H54 (cell line): ENCODE results near the gene PKIG.
A peak's percentile ranks its signal among the peaks of the same experiment; 100 is the strongest.

Experiments used
- DNase-seq: peaks from one replicate; pipeline ENCODE4 v3.0.0; 2011; ENCODE audit warnings: low spot score, mixed read lengths; ENCODE audit not compliant: insufficient read length
- FAIRE-seq: peaks from 3 replicates; lab custom pipeline; 2011; peaks lifted over from hg19 to GRCh38; lab: Jason Lieb, UNC
- POLR2A ChIP-seq: IDR thresholded peaks from 2 replicates; pipeline ENCODE4 v1.6.1; 2011; ENCODE audit warnings: low read depth, mild to moderate bottlenecking, low read length

PKIG gene

DNA sequence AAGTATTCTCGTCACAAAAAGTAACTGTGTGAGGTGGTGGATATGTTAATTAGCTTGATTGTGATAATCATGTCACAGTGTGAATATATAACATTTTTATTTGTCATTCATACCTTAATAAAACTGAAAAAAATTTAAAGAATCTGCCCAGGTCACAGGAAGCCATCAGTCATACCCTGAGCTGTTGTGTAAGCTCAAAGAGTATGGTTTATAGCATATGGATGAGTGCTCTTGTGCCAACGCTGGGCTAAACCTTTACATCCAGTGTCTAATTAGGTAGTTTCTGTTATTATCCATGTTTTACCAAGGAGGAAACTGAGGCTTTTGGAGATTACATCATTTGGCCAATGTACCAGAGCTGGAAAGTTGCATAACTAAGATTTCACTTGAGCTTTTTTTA, 11.4 kb downstream of the PKIG start:
- DNase-seq: no peak
- TF ChIP-seq POLR2A: no peak
- no peak for FAIRE-seq

DNA sequence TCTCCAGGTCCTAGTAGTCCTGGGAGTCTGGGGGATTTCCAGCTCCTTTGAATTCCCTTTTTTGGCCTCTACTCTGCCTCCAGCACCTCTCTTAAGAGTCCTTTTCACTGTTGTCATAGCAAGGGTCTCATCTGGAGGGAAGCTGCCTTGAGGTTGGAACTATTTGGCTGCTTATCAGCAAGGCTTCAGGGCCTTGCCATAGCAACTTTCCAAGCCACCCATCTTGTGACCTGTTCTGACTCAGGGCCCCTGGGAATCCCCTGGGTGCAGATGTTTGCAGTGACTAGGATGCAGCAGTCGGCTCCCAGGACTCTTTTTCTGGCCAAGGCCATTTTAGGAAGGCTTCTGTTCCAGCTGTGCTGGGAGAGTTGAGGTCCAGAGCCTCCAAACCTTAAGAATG, 12.4 kb downstream of the PKIG start:
- FAIRE-seq: no peak
- no peak for TF ChIP-seq POLR2A
- peak; percentile 51 for DNase-seq

DNA sequence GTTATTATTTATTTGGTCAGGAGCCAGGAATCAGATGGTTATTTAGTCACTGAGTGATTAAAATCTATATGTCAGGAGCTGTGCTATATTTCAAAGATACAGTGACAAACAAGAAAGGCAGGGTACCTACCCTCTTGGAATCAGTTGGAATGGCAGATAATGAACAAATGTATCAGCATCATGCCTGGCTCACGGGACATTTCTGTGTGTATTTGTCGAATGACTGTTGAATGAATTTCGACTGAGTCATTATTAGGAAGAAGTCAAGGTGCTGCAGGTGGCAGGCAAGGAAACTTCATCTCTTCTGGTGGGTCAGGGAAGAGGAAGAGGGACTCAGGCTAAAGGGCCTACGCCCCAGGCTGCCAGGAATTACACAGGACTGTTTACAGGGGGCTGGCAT, 13.6 kb downstream of the PKIG start:
- no peak for TF ChIP-seq POLR2A
- no peak for FAIRE-seq
- no peak for DNase-seq

DNA sequence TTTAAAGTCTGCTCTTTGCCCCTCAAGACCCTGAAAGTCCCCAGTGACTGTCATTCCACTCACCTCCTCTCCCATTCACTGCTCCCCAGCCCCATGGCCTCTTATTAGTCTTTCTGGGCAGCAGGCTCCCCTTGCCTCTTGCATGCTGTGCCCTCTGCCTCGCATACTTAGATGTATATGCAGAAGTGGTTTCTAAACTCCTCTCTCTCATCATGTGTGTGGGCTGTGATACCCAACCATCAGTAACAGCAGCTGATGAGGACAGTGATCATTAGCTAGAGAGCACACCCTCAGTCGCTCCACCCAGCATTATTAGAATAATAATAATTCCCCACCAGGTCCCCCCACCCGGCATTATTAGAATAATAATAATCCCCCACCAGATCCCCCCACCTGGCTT, 14.5 kb downstream of the PKIG start:
- FAIRE-seq (no peak), DNase-seq (no peak)
- TF ChIP-seq POLR2A: no peak

DNA sequence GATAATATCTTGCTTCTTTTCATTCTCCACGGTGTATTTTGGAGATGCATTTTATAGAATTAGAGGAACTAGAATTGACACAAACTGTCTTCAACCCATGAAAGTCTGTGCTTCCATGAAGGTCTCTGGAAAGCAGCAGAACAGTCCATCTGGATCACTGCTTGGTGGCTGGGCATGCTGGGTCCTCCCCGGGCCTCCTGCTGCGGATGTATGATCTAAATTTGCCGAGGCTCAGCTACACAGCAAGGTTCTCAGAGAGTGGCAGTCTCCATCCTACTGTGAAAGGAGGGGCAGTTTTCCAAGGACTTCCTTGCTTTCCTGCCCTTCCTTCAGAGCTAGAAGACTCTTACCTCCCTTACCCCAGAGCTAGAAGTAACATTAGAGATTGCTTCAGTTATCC, 15.1 kb downstream of the PKIG start:
- no peak for FAIRE-seq
- TF ChIP-seq POLR2A: no peak

GRCh38 chr20:44597930-44598329, 15.6 kb downstream of the PKIG start:
- FAIRE-seq: no peak
- TF ChIP-seq POLR2A: no peak
- DNase-seq: no peak

More for the DNA sequence above, 15.1 kb downstream of the PKIG start:
- no peak for DNase-seq

GRCh38 chr20:44598423-44599305, 16.3 kb downstream of the PKIG start:
- DNase-seq: no peak
- FAIRE-seq: no peak
- TF ChIP-seq POLR2A: no peak; the same call in 1 of the 2 replicates

- FAIRE-seq: no peak
- no peak for TF ChIP-seq POLR2A
These were observed 17.3 kb downstream of the PKIG start for GRCh38 chr20:44599715-44600114.

GRCh38 chr20:44600301-44600700, 17.9 kb downstream of the PKIG start:
- TF ChIP-seq POLR2A: no peak
- DNase-seq (no peak), FAIRE-seq (no peak)

More at GRCh38 chr20:44599715-44600114, 17.3 kb downstream of the PKIG start:
- no peak for DNase-seq

GRCh38 chr20:44600758-44601201, 18.4 kb downstream of the PKIG start:
- no peak for DNase-seq
- no peak for FAIRE-seq
- no peak for TF ChIP-seq POLR2A

GRCh38 chr20:44601236-44601671, 18.9 kb downstream of the PKIG start:
- FAIRE-seq (no peak), DNase-seq (no peak)
- no peak for TF ChIP-seq POLR2A

DNA sequence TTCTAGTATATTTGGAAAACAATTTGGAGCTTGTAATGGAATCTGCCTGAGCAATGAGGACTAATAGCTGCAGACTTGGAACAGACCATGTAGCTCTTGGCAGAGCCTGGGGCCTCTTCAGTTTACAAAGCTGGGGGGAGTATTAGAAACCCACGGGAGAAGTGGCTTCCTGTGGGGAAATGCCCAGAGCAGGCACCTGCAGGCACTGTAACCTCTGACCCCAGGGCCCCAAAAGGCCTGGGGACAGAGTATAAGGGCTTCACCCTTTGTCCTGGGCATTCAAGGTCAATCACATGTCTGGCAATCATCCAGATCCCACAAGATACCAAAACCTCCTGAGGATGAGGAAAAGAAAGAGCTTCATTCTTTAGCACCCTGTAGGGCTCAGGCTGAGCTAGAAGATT, 19.4 kb downstream of the PKIG start:
- DNase-seq (no peak), FAIRE-seq (no peak)
- no peak for TF ChIP-seq POLR2A

DNA sequence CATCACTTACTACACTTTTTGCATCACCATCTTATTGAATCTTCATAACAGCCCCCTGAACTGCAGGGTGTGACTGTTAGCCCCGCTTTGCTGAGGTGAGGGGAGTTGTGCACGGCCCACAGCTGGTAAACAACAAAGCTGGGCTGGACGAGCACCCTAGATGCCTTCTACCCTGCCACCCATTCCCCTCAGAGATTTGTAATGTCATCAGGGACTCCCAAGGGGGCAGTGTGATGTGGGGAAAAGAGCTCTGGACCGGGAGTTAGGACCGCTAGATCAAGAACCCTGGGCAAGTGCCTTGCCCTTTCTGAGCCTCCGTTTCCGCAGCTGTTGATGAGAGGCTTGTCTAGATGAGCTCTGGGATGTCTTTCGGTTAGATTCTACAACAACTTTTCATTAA, 20.9 kb downstream of the PKIG start:
- TF ChIP-seq POLR2A: no peak
- DNase-seq (no peak), FAIRE-seq (no peak)

DNA sequence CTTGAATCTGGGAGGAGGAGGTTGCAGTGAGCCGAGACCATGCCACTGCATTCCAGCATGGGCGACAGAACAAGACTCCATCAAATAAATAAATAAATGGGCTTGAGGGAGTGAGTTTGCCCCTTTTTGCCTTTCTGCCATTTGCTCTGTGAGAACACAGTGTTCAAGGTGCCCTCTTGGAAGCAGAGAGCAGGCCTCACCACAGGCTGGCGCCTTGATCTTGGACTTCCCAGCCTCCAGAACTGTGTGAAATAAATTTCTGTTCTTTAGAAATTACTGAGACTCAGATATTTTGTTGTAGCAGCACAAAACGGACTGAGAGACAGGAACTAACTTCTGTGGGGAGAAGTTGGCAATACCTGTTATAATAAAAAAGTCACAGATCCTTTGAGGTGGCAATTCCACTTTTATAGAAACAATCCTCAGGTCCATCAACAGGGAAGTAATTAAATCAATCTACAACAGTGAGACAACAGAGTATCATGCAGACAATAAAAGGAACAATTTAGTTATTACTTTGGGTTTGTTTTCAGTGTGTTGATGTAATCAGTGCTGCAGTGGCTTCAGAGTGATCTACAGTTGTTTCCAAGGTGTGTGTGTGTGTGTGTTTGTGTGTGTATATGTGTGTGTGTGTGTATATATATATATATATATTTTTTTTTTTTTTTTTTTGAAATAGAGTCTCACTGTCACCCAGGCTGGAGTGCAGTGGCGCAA, 24.5 kb downstream of the PKIG start:
- no peak for FAIRE-seq

DNA sequence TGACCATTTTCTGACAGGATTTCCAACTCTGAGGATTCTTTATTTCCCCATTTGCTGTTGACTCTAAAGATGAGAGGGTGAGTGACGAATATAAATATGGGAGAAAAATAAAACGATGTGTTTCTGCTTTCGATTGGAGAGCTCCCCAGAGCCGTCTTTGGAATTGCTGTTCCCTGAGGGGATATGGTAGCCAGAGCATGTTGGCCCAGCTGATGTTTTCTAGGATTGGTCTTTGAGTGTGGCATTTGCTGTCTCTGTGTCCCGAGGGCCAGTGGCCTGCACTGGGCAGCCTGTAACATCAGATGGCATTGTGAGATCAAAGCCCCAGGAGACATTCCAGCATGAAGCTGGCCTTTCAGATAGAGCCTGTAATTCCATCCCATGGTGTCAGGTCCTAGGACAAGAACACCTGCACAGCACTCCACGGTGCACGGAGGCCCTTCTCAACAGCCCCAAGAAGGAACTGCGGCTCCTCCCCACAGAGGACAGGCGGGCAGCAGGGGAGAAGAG, 26.7 kb downstream of the PKIG start:
- FAIRE-seq (no peak), DNase-seq (no peak)
- TF ChIP-seq POLR2A: no peak

More for the DNA sequence above, 24.5 kb downstream of the PKIG start:
- DNase-seq: no peak
- TF ChIP-seq POLR2A: no peak
